Loucy (cell line): Measurements from ENCODE around the gene SERTM1.

ENCODE experiments used
- H2AFZ ChIP-seq: fragments of 200-600 bp; sonication (generic); 2 replicates; pipeline ENCODE4 v1.6.0; 2016; ENCODE audit warnings: antibody characterized with exemption, mild to moderate bottlenecking, low read length, moderate library complexity
- H3F3A ChIP-seq: fragments of 200-600 bp; 2 replicates; pipeline ENCODE4 v1.6.0; 2016; ENCODE audit warnings: antibody characterized with exemption, low read depth, mild to moderate bottlenecking
- H3K27me3 ChIP-seq: fragments of 200-600 bp; sonication (generic); 2 replicates; pipeline ENCODE4 v1.6.1; 2014; ENCODE audit warnings: low read length, mild to moderate bottlenecking; ENCODE audit not compliant: insufficient read depth, poor library complexity, severe bottlenecking
- H3K36me3 ChIP-seq: fragments of 200-600 bp; sonication (generic); 2 replicates; pipeline ENCODE4 v1.6.1; 2016; ENCODE audit warnings: low read length; ENCODE audit not compliant: insufficient read depth
- H3K4me1 ChIP-seq: fragments of 200-600 bp; sonication (generic); 2 replicates; pipeline ENCODE4 v1.5.1; 2014; ENCODE audit warnings: low read length, mild to moderate bottlenecking; ENCODE audit not compliant: insufficient read depth, poor library complexity, severe bottlenecking
- H3K4me2 ChIP-seq: fragments of 200-600 bp; sonication (generic); 2 replicates; pipeline ENCODE4 v1.6.0; 2014; ENCODE audit warnings: antibody characterized with exemption, low read length, low read depth, mild to moderate bottlenecking; ENCODE audit not compliant: poor library complexity, severe bottlenecking
- H3K4me3 ChIP-seq: fragments of 200-600 bp; sonication (generic); 2 replicates; pipeline ENCODE4 v1.5.1; 2014; ENCODE audit warnings: low read length, mild to moderate bottlenecking, mixed read lengths; ENCODE audit not compliant: poor library complexity, severe bottlenecking
- H3K79me2 ChIP-seq: fragments of 200-600 bp; sonication (generic); 2 replicates; pipeline ENCODE4 v1.6.1; 2014; ENCODE audit warnings: low read length; ENCODE audit not compliant: insufficient read depth
- H3K9ac ChIP-seq: fragments of 200-600 bp; sonication (generic); 2 replicates; pipeline ENCODE4 v1.6.0; 2014; ENCODE audit warnings: mild to moderate bottlenecking, low read depth, low read length, moderate library complexity; ENCODE audit not compliant: poor library complexity, severe bottlenecking
- H3K9me2 ChIP-seq: fragments of 200-600 bp; sonication (generic); replicated peaks from 2 replicates; pipeline ENCODE4 v1.6.1; 2016; ENCODE audit warnings: low read depth, low read length, mixed read lengths
- H3K9me3 ChIP-seq: fragments of 200-600 bp; sonication (generic); 2 replicates; pipeline ENCODE4 v1.6.1; 2014; ENCODE audit warnings: mild to moderate bottlenecking, antibody characterized with exemption, low read length, low read depth; ENCODE audit not compliant: insufficient read depth
- H4K20me1 ChIP-seq: fragments of 200-600 bp; sonication (generic); 2 replicates; pipeline ENCODE4 v1.6.0; 2014; ENCODE audit warnings: antibody characterized with exemption, low read length, mild to moderate bottlenecking; ENCODE audit not compliant: insufficient read depth, poor library complexity, severe bottlenecking
- CTCF ChIP-seq: fragments of 200-600 bp; sonication (generic); conservative IDR thresholded peaks from 2 replicates; pipeline ENCODE4 v1.5.1; 2014; ENCODE audit warnings: mild to moderate bottlenecking, antibody characterized with exemption, low read length
- EZH2phosphoT487 ChIP-seq: fragments of 200-600 bp; IDR thresholded peaks from 2 replicates; pipeline ENCODE4 v1.6.1; 2018; ENCODE audit warnings: antibody characterized with exemption, mild to moderate bottlenecking, moderate library complexity, borderline replicate concordance

Gene SERTM1

GRCh38 chr13:36745436-36745835 lies 71.6 kb downstream of the SERTM1 start:
- Histone ChIP-seq H3K4me1 (no peaks in the 10 kb centered on the region), H3K4me3 (no peak overlapping the region), H3F3A (no peaks in the 10 kb centered on the region), H4K20me1 (no peaks in the 10 kb centered on the region), H3K9ac (no peak overlapping the region), H3K36me3 (no peaks in the 10 kb centered on the region), H3K9me2 (no peaks in the 10 kb centered on the region), H3K4me2 (no peak overlapping the region), H2AFZ (no peak overlapping the region), H3K9me3 (no peaks in the 10 kb centered on the region), H3K27me3 (peaks cover 8% of the 10 kb centered on the region), H3K79me2 (no peaks in the 10 kb centered on the region)
- TF ChIP-seq EZH2phosphoT487, result no peak
- no peak for TF ChIP-seq CTCF

GRCh38 chr13:36746051-36746450 lies 72.2 kb downstream of the SERTM1 start:
- Histone ChIP-seq H3K9me3 (no peaks in the 10 kb centered on the region), H4K20me1 (no peaks in the 10 kb centered on the region), H2AFZ (no peak overlapping the region), H3K4me3 (no peak overlapping the region), H3K9ac (no peak overlapping the region), H3K4me1 (no peaks in the 10 kb centered on the region), H3K27me3 (peaks cover 8% of the 10 kb centered on the region), H3K4me2 (no peak overlapping the region), H3F3A (no peaks in the 10 kb centered on the region), H3K79me2 (no peaks in the 10 kb centered on the region), H3K9me2 (no peaks in the 10 kb centered on the region), H3K36me3 (no peaks in the 10 kb centered on the region)
- no peak for TF ChIP-seq EZH2phosphoT487
- TF ChIP-seq CTCF, result no peak
